Naive thymus-derived CD4-positive, alpha-beta T cell (primary cell): Measurements from ENCODE around the gene MAOA. TPM values are rescaled to one million over a fixed set of nuclear protein-coding genes. Genes with fewer than 3 reads are reported as not detected.

ENCODE experiments used
- ATAC-seq: fragments of 150-1000 bp; cut with Tn5 transposase; 2 replicates; pipeline ENCODE4 v1.10.0; 2021; ENCODE audit warnings: mild to moderate bottlenecking, moderate library complexity
- CTCF ChIA-PET: fragments of 350-600 bp; sonication (Branson Sonifier 250); formaldehyde crosslinking; loops from one replicate; lab custom pipeline; 2021; ENCODE audit warnings: antibody characterized with exemption; lab: Charles Lee
- POLR2A ChIA-PET: fragments of 350-600 bp; sonication (Branson Sonifier 250); formaldehyde crosslinking; loops from one replicate; lab custom pipeline; 2021; ENCODE audit warnings: antibody characterized with exemption, inconsistent platforms; lab: Charles Lee
- DNase-seq, 9 donors: peaks; one replicate each; pipeline versions ENCODE4 v3.0.0 to v3.0.0-alpha.2; 2020 to 2022; ENCODE audit warnings: mixed read lengths in 1 of 9
- H3K27ac ChIP-seq: one replicate; pipeline ENCODE4 v1.7.0; 2013; ENCODE audit warnings: mild to moderate bottlenecking, low read depth, low read length, moderate library complexity
- H3K27me3 ChIP-seq, 2 donors: one replicate each; pipeline ENCODE4 v1.7.0; 2013; ENCODE audit warnings: low read length in 2 of 2, mild to moderate bottlenecking in 2 of 2, moderate library complexity in 2 of 2; ENCODE audit not compliant: control insufficient read depth in 2 of 2, insufficient read depth in 2 of 2
- H3K36me3 ChIP-seq, 3 experiments: 1 replicate in 2 of 3; 2 replicates in 1 of 3; pipeline ENCODE4 v1.7.0; 2013; ENCODE audit warnings: low read length in 3 of 3, mild to moderate bottlenecking in 3 of 3, moderate library complexity in 1 of 3; ENCODE audit not compliant: insufficient read depth in 3 of 3, control insufficient read depth in 2 of 3
- H3K4me1 ChIP-seq, 2 donors: one replicate each; pipeline ENCODE4 v1.7.0; 2013; ENCODE audit warnings: low read length in 2 of 2, mild to moderate bottlenecking in 2 of 2, moderate library complexity in 1 of 2; ENCODE audit not compliant: control insufficient read depth in 2 of 2, insufficient read depth in 2 of 2
- H3K4me3 ChIP-seq: 2 replicates; pipeline ENCODE4 v1.7.0; 2013; ENCODE audit warnings: mild to moderate bottlenecking, low read length
- H3K9me3 ChIP-seq, 3 experiments: 1 replicate in 2 of 3; 2 replicates in 1 of 3; pipeline ENCODE4 v1.7.0; 2013; ENCODE audit warnings: low read length in 3 of 3; ENCODE audit not compliant: control insufficient read depth in 2 of 3
- H3K27ac Mint-ChIP-seq, 9 donors: one replicate each; pipeline ENCODE4 v1.8.0; 2020 to 2022; ENCODE audit warnings: mixed read lengths in 9 of 9, mild to moderate bottlenecking in 8 of 9, moderate library complexity in 5 of 9, inconsistent platforms in 2 of 9
- H3K27me3 Mint-ChIP-seq, 5 donors: one replicate each; pipeline ENCODE4 v1.8.0; 2021 to 2022; ENCODE audit warnings: mixed read lengths in 5 of 5, mild to moderate bottlenecking in 1 of 5
- H3K36me3 Mint-ChIP-seq, 5 donors: one replicate each; pipeline ENCODE4 v1.8.0; 2020 to 2022; ENCODE audit warnings: mixed read lengths in 5 of 5, mild to moderate bottlenecking in 3 of 5, inconsistent platforms in 1 of 5
- H3K4me1 Mint-ChIP-seq, 7 donors: one replicate each; pipeline ENCODE4 v1.8.0; 2020 to 2022; ENCODE audit warnings: mixed read lengths in 7 of 7, mild to moderate bottlenecking in 3 of 7, inconsistent platforms in 1 of 7
- H3K4me3 Mint-ChIP-seq, 10 donors: one replicate each; pipeline ENCODE4 v1.8.0; 2020 to 2022; ENCODE audit warnings: mild to moderate bottlenecking in 10 of 10, mixed read lengths in 10 of 10, moderate library complexity in 6 of 10, inconsistent platforms in 2 of 10
- H3K9me3 Mint-ChIP-seq, 11 donors: one replicate each; pipeline ENCODE4 v1.8.0; 2020 to 2022; ENCODE audit warnings: mixed read lengths in 11 of 11, mild to moderate bottlenecking in 4 of 11, inconsistent platforms in 1 of 11, moderate library complexity in 1 of 11
- intact Hi-C, 2 donors: fragments of 100-400 bp; cut with micrococcal nuclease; formaldehyde crosslinking; loops; one replicate each; pipeline ENCODE4 v1.15.1; 2023
- polyA plus RNA-seq, 2 donors: library from polyadenylated mRNA; unstranded; fragments of 300-500 nt; fragmentation: Illumina TruSeq; gene quantifications; one replicate each; pipeline ENCODE4 v1.2.3, GENCODE V29; 2021
- total RNA-seq, 6 experiments: library from RNA in 5 of 6; stranded (reverse) in 5 of 6; gene quantifications; 1 replicate in 5 of 6; 2 replicates in 1 of 6; pipeline ENCODE4 v1.2.3 and lab custom pipeline; 2021 to 2026

The MAOA gene
- total and polyA plus RNA-seq, 7 experiments from 2014 or later = 0.67 to 0.75 TPM; not detected in 5

DNA sequence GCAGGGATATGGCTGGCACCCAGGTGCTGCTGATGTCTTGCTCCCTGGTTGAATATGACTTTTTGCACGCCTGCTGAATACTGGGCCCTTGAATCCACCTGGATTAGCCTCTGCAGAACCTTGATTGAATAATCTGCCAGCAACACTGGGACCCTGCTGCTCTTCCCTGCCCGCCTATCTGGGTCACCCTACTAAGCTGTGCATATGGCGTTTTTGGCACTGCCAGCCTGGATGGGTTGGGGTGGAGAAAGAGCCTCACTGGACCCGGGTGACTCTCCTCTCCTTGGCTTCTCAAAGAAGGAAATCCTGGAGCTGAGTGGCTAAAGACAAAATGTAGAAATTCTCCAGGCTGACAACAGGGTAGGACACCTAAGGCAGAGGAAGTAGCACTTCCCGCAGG lies 100.0 kb downstream of the MAOA start:
- ATAC-seq (no peak), DNase-seq (no peak)
- H3K9me3 Mint-ChIP-seq = peaks cover 0 to 1% (median 0%) of the 10 kb centered on the region in 11 donors
- H3K4me1 ChIP-seq = no peaks in the 10 kb centered on the region
- ChIA-PET POLR2A (no interaction called here), CTCF (no interaction called here)
- H3K36me3 ChIP-seq = no peaks in the 10 kb centered on the region
- H3K4me3 ChIP-seq = no peak overlapping the region
- no peaks in the 10 kb centered on the region for H3K27me3 ChIP-seq
- intact Hi-C loops = loop anchor here in 1 of 2 donors (10.0 kb wide), 1 partner anchor 1961 kb away; no protein-coding TSS in a partner anchor
- no peak overlapping the region for H3K4me3 Mint-ChIP-seq
- no peaks in the 10 kb centered on the region for H3K27me3 Mint-ChIP-seq
- no peaks in the 10 kb centered on the region for H3K9me3 ChIP-seq
- no peak overlapping the region for H3K27ac ChIP-seq
- H3K4me1 Mint-ChIP-seq = peaks cover 0 to 3% (median 0%) of the 10 kb centered on the region in 7 donors
- no peak overlapping the region for H3K27ac Mint-ChIP-seq
- no peaks in the 10 kb centered on the region for H3K36me3 Mint-ChIP-seq

GRCh38 chrX:43758044-43758443 lies 101.9 kb downstream of the MAOA start:
- no peak for DNase-seq
- no peak for ATAC-seq
- no peaks in the 10 kb centered on the region for H3K9me3 ChIP-seq
- no peaks in the 10 kb centered on the region for H3K36me3 ChIP-seq
- intact Hi-C loops = loop anchor here in 1 of 2 donors (10.0 kb wide), 1 partner anchor 1963 kb away; no protein-coding TSS in a partner anchor
- CTCF ChIA-PET = no interaction called here
- Mint-ChIP-seq H3K27me3 (no peaks in the 10 kb centered on the region), H3K4me3 (no peak overlapping the region), H3K36me3 (no peaks in the 10 kb centered on the region), H3K27ac (no peak overlapping the region), H3K4me1 (peaks cover 0 to 3% (median 0%) of the 10 kb centered on the region in 7 donors), H3K9me3 (peaks cover 0 to 1% (median 0%) of the 10 kb centered on the region in 11 donors)
- H3K4me1 ChIP-seq = no peaks in the 10 kb centered on the region
- no peak overlapping the region for H3K27ac ChIP-seq
- H3K27me3 ChIP-seq = no peaks in the 10 kb centered on the region
- no peak overlapping the region for H3K4me3 ChIP-seq
- POLR2A ChIA-PET = no interaction called here

DNA sequence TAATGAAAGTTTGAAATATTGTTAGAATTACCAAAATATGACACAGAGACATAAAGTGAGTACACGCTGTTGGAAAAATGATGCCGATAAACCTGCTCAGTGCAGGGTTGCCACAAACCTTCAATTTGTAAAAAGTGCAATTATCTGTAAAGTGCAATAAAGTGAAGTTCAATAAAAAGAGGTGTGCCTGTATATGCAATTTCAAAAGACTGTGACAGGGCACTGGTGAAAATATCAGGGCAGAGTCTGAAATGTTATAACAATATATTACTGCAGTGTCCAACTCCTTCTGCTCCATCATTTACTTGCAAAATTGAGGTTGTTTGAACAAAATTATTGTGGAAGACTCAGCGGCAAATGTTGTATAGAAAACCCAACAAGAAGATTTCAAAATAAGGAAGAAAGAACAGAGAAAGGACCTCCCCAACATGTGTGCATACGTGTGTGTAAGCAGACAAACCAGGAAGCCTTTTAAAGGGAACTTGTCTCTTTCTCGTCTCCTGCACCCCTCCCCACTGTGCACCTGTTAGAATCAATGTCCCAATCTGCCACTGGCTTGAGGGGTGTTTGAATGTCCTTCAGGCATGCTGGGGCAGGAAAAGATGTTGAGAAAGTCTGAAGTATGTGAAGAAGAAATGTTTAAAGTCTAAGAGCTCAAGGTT lies 130.0 kb downstream of the MAOA start:
- CTCF ChIA-PET = no interaction called here

More for the DNA sequence above, 130.0 kb downstream of the MAOA start:
- no peak overlapping the region for H3K27ac ChIP-seq
- no peaks in the 10 kb centered on the region for H3K36me3 ChIP-seq
- Mint-ChIP-seq H3K27me3 (peaks cover 0 to 4% (median 0%) of the 10 kb centered on the region in 5 donors), H3K4me1 (no peaks in the 10 kb centered on the region), H3K36me3 (no peaks in the 10 kb centered on the region), H3K9me3 (peaks cover 0 to 8% (median 0%) of the 10 kb centered on the region in 11 donors), H3K27ac (no peak overlapping the region), H3K4me3 (no peak overlapping the region)
- intact Hi-C loops = no loop called here
- no peaks in the 10 kb centered on the region for H3K9me3 ChIP-seq
- no peaks in the 10 kb centered on the region for H3K4me1 ChIP-seq
- POLR2A ChIA-PET = no interaction called here
- H3K27me3 ChIP-seq = no peaks in the 10 kb centered on the region
- H3K4me3 ChIP-seq = no peak overlapping the region
- no peak for DNase-seq
- ATAC-seq = no peak

Other genes with a start within 250 kb of the MAOA start
- gene MAOB, start 226.2 kb downstream of the MAOA start, total RNA-seq = not detected
- not detected for gene MAOB, start 226.2 kb downstream of the MAOA start, polyA plus RNA-seq